Activated T-cell treated with anti-CD3 and anti-CD28 coated beads, Interleukin-2, amount 50 U/mL, for 4 hours (primary cell): ENCODE results near the gene CRABP2. TPM values are rescaled to one million over a fixed set of nuclear protein-coding genes. Genes with fewer than 3 reads are reported as not detected.

Source experiments
- ATAC-seq, 2 donors: fragments of 200-7000 bp; cut with Tn5 transposase; one replicate each; pipeline ENCODE4 v1.10.0; 2021
- DNase-seq: peaks from one replicate; pipeline ENCODE4 v3.0.0-alpha.2; 2020
- H3K27me3 Mint-ChIP-seq: one replicate; pipeline ENCODE4 v1.8.0; 2021; ENCODE audit warnings: low read depth, mixed read lengths
- H3K36me3 Mint-ChIP-seq: one replicate; pipeline ENCODE4 v1.8.0; 2022; ENCODE audit warnings: mixed read lengths; ENCODE audit not compliant: insufficient read depth
- H3K4me1 Mint-ChIP-seq: one replicate; pipeline ENCODE4 v1.8.0; 2021; ENCODE audit warnings: low read depth, mixed read lengths
- H3K4me3 Mint-ChIP-seq: one replicate; pipeline ENCODE4 v1.8.0; 2021; ENCODE audit warnings: mild to moderate bottlenecking, moderate library complexity, mixed read lengths
- H3K9me3 Mint-ChIP-seq: one replicate; pipeline ENCODE4 v1.8.0; 2021; ENCODE audit warnings: mixed read lengths
- total RNA-seq, 3 donors: library from RNA; stranded (reverse); gene quantifications; one replicate each; pipeline ENCODE4 v1.2.1, GENCODE V29; 2021

Gene CRABP2
- total RNA-seq, 3 donors from 2014 or later: 1.8 to 2.5 (median 2.4) TPM

DNA sequence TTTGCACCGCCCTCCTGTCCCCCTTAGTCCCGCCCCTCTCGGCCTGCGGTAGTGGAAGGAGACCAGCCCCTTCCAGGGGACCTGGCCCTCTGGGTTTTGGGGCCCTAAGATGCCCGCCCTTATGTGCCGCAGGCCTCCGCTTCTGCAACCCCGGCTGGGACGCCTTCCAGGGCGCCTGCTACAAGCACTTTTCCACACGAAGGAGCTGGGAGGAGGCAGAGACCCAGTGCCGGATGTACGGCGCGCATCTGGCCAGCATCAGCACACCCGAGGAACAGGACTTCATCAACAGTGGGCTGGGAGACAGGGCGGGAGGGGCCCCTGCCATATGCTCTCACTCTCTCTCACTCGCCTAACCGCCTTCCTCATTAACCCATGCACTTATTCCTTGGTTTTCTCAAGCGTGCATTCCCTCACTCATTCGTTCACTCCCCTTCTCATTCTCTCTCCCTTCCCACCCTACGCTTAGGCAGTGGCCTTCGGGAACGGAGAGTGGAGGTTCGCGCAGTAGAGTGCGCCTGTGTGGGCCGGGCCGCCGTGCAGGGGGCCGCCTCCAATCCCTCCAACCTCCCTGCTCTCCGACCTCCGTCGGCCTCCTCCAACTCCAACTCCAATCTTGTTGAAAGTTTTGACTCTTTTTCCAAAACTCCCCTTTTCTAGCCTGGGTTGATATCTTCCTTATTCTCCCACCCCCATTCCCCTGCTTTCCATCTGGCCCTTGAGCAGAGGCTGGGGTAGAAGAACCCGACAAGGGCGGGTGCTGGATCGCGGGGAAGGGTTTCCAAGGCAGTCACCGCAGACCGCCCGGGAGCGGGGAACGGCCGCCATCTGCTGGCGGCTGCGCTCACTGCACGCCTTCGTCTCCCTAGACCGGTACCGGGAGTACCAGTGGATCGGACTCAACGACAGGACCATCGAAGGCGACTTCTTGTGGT, 48.3 kb downstream of the CRABP2 start:
- peak; percentile 75 for DNase-seq
- Mint-ChIP-seq H3K4me1 (peaks cover 48% of the 10 kb centered on the region), H3K4me3 (peak overlapping the region; percentile 79), H3K36me3 (no peaks in the 10 kb centered on the region), H3K27me3 (peaks cover 55% of the 10 kb centered on the region), H3K9me3 (no peaks in the 10 kb centered on the region)
- ATAC-seq: peak; percentile 64

DNA sequence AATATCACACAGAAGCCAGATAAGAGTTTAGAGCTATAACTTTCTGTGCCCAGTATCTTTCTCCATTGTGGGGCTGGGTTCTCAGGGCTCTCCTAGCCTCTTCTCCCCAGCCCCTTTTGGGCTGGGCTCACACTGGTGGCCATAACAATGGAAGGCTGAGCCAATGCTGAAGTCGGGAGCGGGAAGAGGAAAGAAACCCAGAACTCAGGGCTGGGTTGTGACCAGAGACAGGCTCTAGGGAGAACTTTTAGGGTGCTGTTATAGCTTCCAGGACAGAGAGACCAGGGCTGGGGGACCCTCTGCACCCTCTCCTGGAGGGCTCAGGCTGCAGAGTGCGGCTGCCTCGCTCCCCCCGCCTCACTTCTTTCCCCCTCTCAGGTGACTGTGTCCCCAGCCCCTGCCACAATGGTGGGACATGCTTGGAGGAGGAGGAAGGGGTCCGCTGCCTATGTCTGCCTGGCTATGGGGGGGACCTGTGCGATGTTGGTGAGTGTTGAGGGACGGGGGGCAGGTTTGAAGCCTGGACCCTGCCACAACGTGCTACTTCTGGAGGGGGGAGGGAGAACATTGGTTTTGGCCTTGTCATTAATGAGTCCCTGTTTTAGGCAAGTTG, 49.4 kb downstream of the CRABP2 start:
- Mint-ChIP-seq H3K27me3 (peaks cover 62% of the 10 kb centered on the region), H3K4me1 (peaks cover 41% of the 10 kb centered on the region), H3K9me3 (no peaks in the 10 kb centered on the region), H3K36me3 (no peaks in the 10 kb centered on the region), H3K4me3 (no peak overlapping the region)
- ATAC-seq (no peak), DNase-seq (no peak)

GRCh38 chr1:156655151-156655903, 50.1 kb downstream of the CRABP2 start:
- Mint-ChIP-seq H3K27me3 (peaks cover 68% of the 10 kb centered on the region), H3K4me3 (peak overlapping the region; percentile 22), H3K9me3 (no peaks in the 10 kb centered on the region), H3K36me3 (no peaks in the 10 kb centered on the region), H3K4me1 (peaks cover 34% of the 10 kb centered on the region)
- no peak for DNase-seq
- ATAC-seq: no peak

DNA sequence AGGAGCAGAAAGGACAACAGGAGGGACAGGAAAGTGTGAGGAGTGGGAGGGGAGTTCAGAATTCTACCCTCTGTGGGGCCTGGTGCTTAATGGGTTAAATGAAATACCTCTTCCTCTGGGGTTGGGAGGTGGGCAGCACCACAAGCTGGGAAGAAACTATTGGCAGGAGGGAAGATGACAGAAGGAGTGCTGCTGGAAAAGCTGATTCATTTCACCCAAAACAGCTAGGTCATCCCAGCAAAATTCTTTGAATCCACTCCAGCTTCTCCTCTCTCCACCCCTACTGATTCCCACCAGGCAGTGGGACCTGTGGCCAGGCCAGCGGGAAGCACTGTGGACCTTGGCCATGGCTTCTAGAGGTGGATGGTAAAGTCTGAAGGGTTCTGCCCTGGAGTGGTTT, 50.7 kb downstream of the CRABP2 start:
- no peak for ATAC-seq
- Mint-ChIP-seq H3K4me3 (no peak overlapping the region), H3K4me1 (peaks cover 29% of the 10 kb centered on the region), H3K36me3 (no peaks in the 10 kb centered on the region), H3K9me3 (no peaks in the 10 kb centered on the region), H3K27me3 (peaks cover 71% of the 10 kb centered on the region)
- DNase-seq: no peak

DNA sequence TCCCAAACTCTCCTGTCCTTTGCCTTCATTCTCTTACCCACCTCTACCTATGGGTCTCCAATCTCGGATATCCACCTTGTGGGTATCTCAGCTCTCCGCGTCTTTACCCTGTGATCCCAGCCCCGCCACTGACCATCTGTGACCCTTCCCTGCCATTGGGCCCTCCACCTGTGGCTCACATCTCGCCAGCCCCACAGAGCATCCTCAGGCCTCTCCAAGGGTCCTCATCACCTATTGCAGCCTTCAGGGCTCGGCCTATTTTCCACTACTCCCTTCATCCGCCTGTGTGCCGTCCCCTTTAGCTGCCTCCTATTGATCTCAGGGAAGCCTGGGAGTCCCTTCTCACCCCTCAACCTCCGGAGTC, 52.4 kb downstream of the CRABP2 start:
- H3K9me3 Mint-ChIP-seq: no peaks in the 10 kb centered on the region

GRCh38 chr1:156652131-156652991, 53.0 kb downstream of the CRABP2 start:
- Mint-ChIP-seq H3K4me1 (peaks cover 12% of the 10 kb centered on the region), H3K27me3 (peaks cover 86% of the 10 kb centered on the region), H3K36me3 (no peaks in the 10 kb centered on the region), H3K9me3 (no peaks in the 10 kb centered on the region), H3K4me3 (no peak overlapping the region)
- DNase-seq (no peak), ATAC-seq (no peak)

More for the DNA sequence above, 52.4 kb downstream of the CRABP2 start:
- Mint-ChIP-seq H3K36me3 (no peaks in the 10 kb centered on the region), H3K4me3 (no peak overlapping the region), H3K4me1 (peaks cover 16% of the 10 kb centered on the region), H3K27me3 (peaks cover 83% of the 10 kb centered on the region)
- ATAC-seq: no peak
- no peak for DNase-seq

Other genes starting within 250 kb of the CRABP2 start
- 10 to 100 TPM; 42.5 to 50.9 (median 46.3) TPM for gene MEF2D, start 204.8 kb downstream of the CRABP2 start, total RNA-seq
- under 1 TPM; 0.18 to 0.38 (median 0.37) TPM for gene IQGAP3, start 133.0 kb downstream of the CRABP2 start, total RNA-seq
- gene TTC24, start 125.9 kb downstream of the CRABP2 start, total RNA-seq: 10 to 100 TPM in 1 of 3 donors, 1 to 10 TPM in 2; 2.9 to 10.9 (median 5.4) TPM
- gene NAXE, start 113.8 kb downstream of the CRABP2 start, total RNA-seq: 100 to 1,000 TPM in 1 of 3 donors, 10 to 100 TPM in 2; 80.3 to 102 (median 83.7) TPM
- gene GPATCH4, start 104.1 kb downstream of the CRABP2 start, total RNA-seq: 100 to 1,000 TPM; 171 to 190 (median 174) TPM
- not detected for gene HAPLN2, start 86.2 kb downstream of the CRABP2 start, total RNA-seq
- gene BCAN, start 63.5 kb downstream of the CRABP2 start, total RNA-seq: not detected
- under 1 TPM; 0.05 to 0.13 (median 0.05) TPM for gene NES, start 28.2 kb downstream of the CRABP2 start, total RNA-seq
- 10 to 100 TPM; 16.6 to 18.9 (median 18.5) TPM for gene METTL25B, start 22.9 kb upstream of the CRABP2 start, total RNA-seq
- 10 to 100 TPM; 62.4 to 65.9 (median 63.8) TPM for gene ISG20L2, start 23.2 kb upstream of the CRABP2 start, total RNA-seq
- gene MRPL24, start 35.5 kb upstream of the CRABP2 start, total RNA-seq: 100 to 1,000 TPM; 132 to 138 (median 132) TPM
- 100 to 1,000 TPM; 221 to 249 (median 230) TPM for gene HDGF, start 46.1 kb upstream of the CRABP2 start, total RNA-seq
- gene PRCC, start 62.0 kb upstream of the CRABP2 start, total RNA-seq: 100 to 1,000 TPM; 108 to 111 (median 111) TPM
- gene SH2D2A, start 111.3 kb upstream of the CRABP2 start, total RNA-seq: 100 to 1,000 TPM; 200 to 245 (median 214) TPM
- under 1 TPM in 1 of 3 donors, not detected in 2; 0.11 TPM for gene INSRR, start 153.5 kb upstream of the CRABP2 start, total RNA-seq
- 1 to 10 TPM in 2 of 3 donors, under 1 TPM in 1; 0.55 to 2.4 (median 1.8) TPM for gene NTRK1, start 155.3 kb upstream of the CRABP2 start, total RNA-seq
- under 1 TPM in 1 of 3 donors, not detected in 2; 0.05 TPM for gene PEAR1, start 188.1 kb upstream of the CRABP2 start, total RNA-seq
- not detected for gene LRRC71, start 215.0 kb upstream of the CRABP2 start, total RNA-seq